HEK293 (cell line): ENCODE data around the gene CDC14B.

Source experiments
- ATF2 ChIP-seq: fragments of 450-650 bp; formaldehyde crosslinking; IDR thresholded peaks from 2 replicates; pipeline ENCODE4 v1.5.1; 2016; ENCODE audit warnings: missing biosample characterization, missing genetic modification characterization, low read depth
- CTCF ChIP-seq: fragments of 450-650 bp; formaldehyde crosslinking; IDR thresholded peaks from 2 replicates; pipeline ENCODE4 v1.5.1; 2016; ENCODE audit warnings: missing biosample characterization, missing genetic modification characterization
- HOXA7 ChIP-seq: sonication (generic); formaldehyde crosslinking; IDR thresholded peaks from 2 replicates; pipeline ENCODE4 v1.8.1; 2022; ENCODE audit warnings: missing genetic modification reagents, borderline replicate concordance
- OSR2 ChIP-seq: fragments of 450-650 bp; formaldehyde crosslinking; IDR thresholded peaks from 2 replicates; pipeline ENCODE4 v1.5.1; 2016; ENCODE audit warnings: missing biosample characterization, missing genetic modification characterization
- REST ChIP-seq: fragments of 450-650 bp; formaldehyde crosslinking; IDR thresholded peaks from 2 replicates; pipeline ENCODE4 v1.5.1; 2016; ENCODE audit warnings: missing biosample characterization, missing genetic modification characterization
- ZNF274 ChIP-seq, 2 experiments: fragments of 200-500 bp in 1 of 2; fragments of 450-650 bp in 1 of 2; sonication (Bioruptor generic) in 1 of 2; formaldehyde crosslinking in 1 of 2; IDR thresholded peaks; 2 replicates each; pipeline versions ENCODE4 v1.5.1 to v1.6.1; 2014 to 2016; ENCODE audit warnings: borderline replicate concordance in 1 of 2, inconsistent platforms in 1 of 2, low read length in 1 of 2, missing biosample characterization in 1 of 2, missing genetic modification characterization in 1 of 2
- ZNF433 ChIP-seq: fragments of 450-650 bp; formaldehyde crosslinking; IDR thresholded peaks from 2 replicates; pipeline ENCODE4 v1.5.1; 2016; ENCODE audit warnings: missing biosample characterization, missing genetic modification characterization, low read depth
- ZNF521 ChIP-seq: fragments of 450-650 bp; formaldehyde crosslinking; IDR thresholded peaks from 2 replicates; pipeline ENCODE4 v1.5.1; 2017; ENCODE audit warnings: missing biosample characterization, mild to moderate bottlenecking, missing genetic modification characterization
- ZNF624 ChIP-seq: fragments of 450-650 bp; formaldehyde crosslinking; IDR thresholded peaks from 2 replicates; pipeline ENCODE4 v1.5.1; 2017; ENCODE audit warnings: missing biosample characterization, missing genetic modification characterization

- TF ChIP-seq CTCF (tag by site-specific recombination) (no peak), ZNF624 (tag by site-specific recombination) (no peak), REST (tag by site-specific recombination) (no peak), HOXA7 (CRISPR knock-in tag) (no peak), ATF2 (tag by site-specific recombination) (no peak), OSR2 (no peak), ZNF274 (IDR thresholded peaks at IDR 0.05; ENCODE audit: low read length) (no peak), ZNF274 (tag by site-specific recombination; IDR thresholded peaks at IDR 0.05; ENCODE audit: borderline replicate concordance) (no peak), ZNF433 (no peak), ZNF521 (tag by site-specific recombination) (no peak)
Measured at GRCh38 chr9:96462541-96462940, 157.1 kb downstream of the CDC14B start.
